Endothelial cell of umbilical vein (primary cell): Measurements from ENCODE around the gene TLX1. TPM values are rescaled to one million over a fixed set of nuclear protein-coding genes. Genes with fewer than 3 reads are reported as not detected.

Experiments used
- BruUV-seq: library from RNA; stranded (reverse); fragments of 400-500 nt; replicated peaks from 2 replicates; lab custom pipeline; 2021; lab: Mats Ljungman, UMichigan
- CTCF ChIA-PET: fragments of 300-600, 350-600 bp; sonication (Branson Sonifier 250); formaldehyde crosslinking; loops from one replicate; lab custom pipeline; 2021; ENCODE audit warnings: antibody characterized with exemption, inconsistent platforms; lab: Charles Lee
- POLR2A ChIA-PET: fragments of 300-600, 350-600 bp; sonication (Branson Sonifier 250); formaldehyde crosslinking; loops from one replicate; lab custom pipeline; 2021; ENCODE audit warnings: antibody characterized with exemption, inconsistent platforms; lab: Charles Lee
- DNase-seq: peaks from one replicate; pipeline ENCODE4 v3.0.0-alpha.2; 2011; ENCODE audit warnings: low read depth, low spot score
- FAIRE-seq: peaks from 2 replicates; lab custom pipeline; 2011; peaks lifted over from hg19 to GRCh38; lab: Jason Lieb, UNC
- H2AFZ ChIP-seq: 2 replicates; pipeline ENCODE4 v1.6.0; 2012; ENCODE audit warnings: low read depth, low read length, control low read depth, inconsistent platforms
- H3K27ac ChIP-seq: 2 replicates; pipeline ENCODE4 v1.5.1; 2011; ENCODE audit warnings: low read depth, mild to moderate bottlenecking, control low read depth, low read length, moderate library complexity; ENCODE audit not compliant: insufficient read depth
- H3K27me3 ChIP-seq, 2 experiments: 2 replicates each; pipeline versions ENCODE4 v1.6.0 to v1.6.1; 2011; ENCODE audit warnings: low read length in 2 of 2, mixed read lengths in 1 of 2; ENCODE audit not compliant: control insufficient read depth in 2 of 2, insufficient read depth in 2 of 2
- H3K36me3 ChIP-seq, 2 experiments: 2 replicates in 1 of 2; 3 replicates in 1 of 2; pipeline ENCODE4 v1.5.1; 2011; ENCODE audit warnings: low read length in 2 of 2, mild to moderate bottlenecking in 1 of 2, moderate library complexity in 1 of 2; ENCODE audit not compliant: control insufficient read depth in 2 of 2, insufficient read depth in 2 of 2; ENCODE audit errors: extremely low read depth in 1 of 2
- H3K4me1 ChIP-seq: 3 replicates; pipeline ENCODE4 v1.5.1; 2011; ENCODE audit warnings: mild to moderate bottlenecking, low read length; ENCODE audit not compliant: control insufficient read depth, insufficient read depth; ENCODE audit errors: extremely low read depth
- H3K4me2 ChIP-seq: 2 replicates; pipeline ENCODE4 v1.6.1; 2011; ENCODE audit warnings: low read length, control low read depth, mixed read lengths; ENCODE audit not compliant: insufficient read depth
- H3K4me3 ChIP-seq, 3 experiments: fragments of 200-600 bp in 1 of 3; sonication (generic), shearing (Covaris generic) in 1 of 3; replicated peaks in 1 of 3; 2 replicates each; pipeline ENCODE4 v1.5.1; 2011 to 2016; ENCODE audit warnings: control low read depth in 3 of 3, low read length in 3 of 3, mild to moderate bottlenecking in 2 of 3, inconsistent platforms in 1 of 3, low read depth in 1 of 3, moderate library complexity in 1 of 3; ENCODE audit not compliant: insufficient read depth in 1 of 3
- H3K79me2 ChIP-seq: 2 replicates; pipeline ENCODE4 v1.6.0; 2012; ENCODE audit warnings: low read length, inconsistent platforms; ENCODE audit not compliant: control insufficient read depth, insufficient read depth
- H3K9ac ChIP-seq: replicated peaks from 2 replicates; pipeline ENCODE3; 2011; ENCODE audit warnings: low read length, control low read depth; ENCODE audit not compliant: insufficient read depth; ENCODE audit errors: extremely low read depth
- H3K9me1 ChIP-seq: replicated peaks from 3 replicates; pipeline ENCODE4 v1.6.0; 2011; ENCODE audit warnings: mild to moderate bottlenecking, low read length; ENCODE audit not compliant: control insufficient read depth, insufficient read depth; ENCODE audit errors: extremely low read depth
- H3K9me3 ChIP-seq: replicated peaks from 2 replicates; pipeline ENCODE4 v1.5.1; 2012; ENCODE audit warnings: low read length, inconsistent platforms; ENCODE audit not compliant: control insufficient read depth, insufficient read depth
- H4K20me1 ChIP-seq: replicated peaks from 2 replicates; pipeline ENCODE3; 2011; ENCODE audit warnings: mild to moderate bottlenecking, low read length; ENCODE audit not compliant: control insufficient read depth, insufficient read depth; ENCODE audit errors: extremely low read depth
- CTCF ChIP-seq, 2 donors: IDR thresholded peaks; 1 replicate in 1 of 2; 2 replicates in 1 of 2; pipeline ENCODE4 v1.5.1; 2011; ENCODE audit warnings: low read length in 2 of 2, mild to moderate bottlenecking in 2 of 2, moderate library complexity in 2 of 2, control low read depth in 1 of 2, inconsistent platforms in 1 of 2, low read depth in 1 of 2; ENCODE audit not compliant: insufficient read depth in 1 of 2; ENCODE audit errors: extremely low read depth in 1 of 2
- EZH2 ChIP-seq: IDR thresholded peaks from 2 replicates; pipeline ENCODE4 v1.6.1; 2012; ENCODE audit warnings: borderline replicate concordance, low read depth, mild to moderate bottlenecking, moderate library complexity, low read length, inconsistent platforms; ENCODE audit not compliant: severe bottlenecking
- FOS ChIP-seq: IDR thresholded peaks from 2 replicates; pipeline ENCODE4 v1.6.1; 2011; ENCODE audit warnings: mild to moderate bottlenecking, low read length, moderate library complexity, borderline replicate concordance; ENCODE audit not compliant: insufficient read depth
- JUN ChIP-seq: IDR thresholded peaks from 2 replicates; pipeline ENCODE4 v1.6.1; 2011; ENCODE audit warnings: borderline replicate concordance, low read depth; ENCODE audit not compliant: insufficient read length, insufficient read depth
- MYC ChIP-seq: IDR thresholded peaks from one replicate; pipeline ENCODE4 v1.6.1; 2011; ENCODE audit warnings: mild to moderate bottlenecking, low read depth, low read length
- POLR2A ChIP-seq: IDR thresholded peaks from 2 replicates; pipeline ENCODE4 v1.6.1; 2012; ENCODE audit warnings: low read depth, mild to moderate bottlenecking, control low read depth, low read length
- POLR2AphosphoS5 ChIP-seq: IDR thresholded peaks from 2 replicates; pipeline ENCODE4 v1.6.1; 2012; ENCODE audit warnings: low read depth, mild to moderate bottlenecking, control low read depth, low read length, moderate library complexity; ENCODE audit not compliant: insufficient read depth
- dilution Hi-C: fragments of 300-500 bp; cut with MboI; formaldehyde crosslinking; loops from one replicate; pipeline ENCODE4 v1.15.0; 2019; ENCODE audit warnings: low sequenced_read_pairs; ENCODE audit not compliant: extremely low pct_ligation_motif_present
- intact Hi-C: fragments of 100-400 bp; cut with micrococcal nuclease; formaldehyde crosslinking; loops from one replicate; pipeline ENCODE4 v1.10.0; 2022
- polyA plus RNA-seq, 4 experiments: library from polyadenylated mRNA; depleted of rRNA in 3 of 4; stranded (reverse) in 3 of 4; unstranded in 1 of 4; fragments of >200 nt; gene quantifications; 2 replicates each; pipeline versions ENCODE4 v1.2.1 to v1.2.3, GENCODE V29; 2011 to 2012; ENCODE audit warnings: missing spikeins in 1 of 4
- total RNA-seq: library from RNA; stranded (reverse); gene quantifications from 2 replicates; pipeline ENCODE4 v1.2.3, GENCODE V29; 2021

Gene TLX1
- total and polyA plus RNA-seq, 2 donors (not counting 3 experiments of a cell fraction or from before 2014, with no cell fraction given) = not detected

- no peaks in the 10 kb centered on the region for H3K4me1 ChIP-seq
- H3K27ac ChIP-seq = no peak overlapping the region
- no peak for TF ChIP-seq POLR2A
- TF ChIP-seq EZH2 = peak; percentile 55
- no peak for TF ChIP-seq FOS
- peaks cover 87 to 99% of the 10 kb centered on the region in 2 experiments for H3K27me3 ChIP-seq
- no peak for FAIRE-seq
- H3K9me3 ChIP-seq = no peaks in the 10 kb centered on the region
- H3K9me1 ChIP-seq = no peaks in the 10 kb centered on the region
- intact Hi-C loops = no loop called here
- no peaks in the 10 kb centered on the region for H3K79me2 ChIP-seq
- H2AFZ ChIP-seq = no peak overlapping the region
- no peak for DNase-seq
- ChIA-PET POLR2A (no interaction called here), CTCF (interaction anchor here (0.8 to 3.4 kb wide), 7 partner anchors 14 to 77 kb away, joined by 3 to 26 read pairs (median 4); no protein-coding TSS in a partner anchor)
- no peaks in the 10 kb centered on the region for H3K36me3 ChIP-seq
- no TSS peak for BruUV-seq
- H3K4me2 ChIP-seq = no peak overlapping the region
- no peak overlapping the region for H3K4me3 ChIP-seq
- dilution Hi-C loops = no loop called here
- H3K9ac ChIP-seq = no peak overlapping the region
- H4K20me1 ChIP-seq = no peaks in the 10 kb centered on the region
Measured at GRCh38 chr10:101126684-101127628, 4.1 kb upstream of the TLX1 start.

GRCh38 chr10:101130141-101130540 is 959 bp upstream of the TLX1 start:
- Histone ChIP-seq H3K4me3 (no peak overlapping the region), H3K36me3 (no peaks in the 10 kb centered on the region), H3K4me1 (peaks cover 2% of the 10 kb centered on the region), H3K9me1 (no peaks in the 10 kb centered on the region), H3K9ac (no peak overlapping the region), H3K79me2 (no peaks in the 10 kb centered on the region), H4K20me1 (no peaks in the 10 kb centered on the region), H3K27me3 (peaks cover 90 to 99% of the 10 kb centered on the region in 2 experiments), H3K9me3 (no peaks in the 10 kb centered on the region), H3K27ac (no peak overlapping the region), H2AFZ (no peak overlapping the region), H3K4me2 (no peak overlapping the region)
- intact Hi-C loops (no loop called here), dilution Hi-C loops (no loop called here)
- DNase-seq (no peak), FAIRE-seq (no peak)
- ChIA-PET CTCF (interaction anchor here (1.0 kb wide), 1 partner anchor 12 kb away, joined by 4 read pairs; no protein-coding TSS in a partner anchor), POLR2A (no interaction called here)
- BruUV-seq = no TSS peak
- no peak for TF ChIP-seq CTCF (IDR thresholded peaks at IDR 0.05; ENCODE audit: extremely low read depth in 1 of 2, insufficient read depth in 1 of 2, low read depth in 1 of 2, low read length in 2 of 2)
- no peak for TF ChIP-seq EZH2
- no peak for TF ChIP-seq MYC
- no peak for TF ChIP-seq POLR2AphosphoS5
- TF ChIP-seq JUN = no peak
